RPMI7951 (cell line): ENCODE measurements around the gene NIPBL. TPM values are rescaled to one million over a fixed set of nuclear protein-coding genes. Genes with fewer than 3 reads are reported as not detected.
"Not testable (repeated sequence)": the region's sequence is repeated elsewhere in the genome, so short reads cannot be mapped to it uniquely, and the experiment has no call there.

Experiments
- DNase-seq: peaks from one replicate; pipeline ENCODE4 v3.0.0-alpha.2; 2012; ENCODE audit warnings: low read depth
- total RNA-seq: library from RNA; depleted of rRNA; stranded (reverse); fragments of >200 nt; shearing (Covaris generic); gene quantifications from 2 replicates; pipeline ENCODE4 v1.2.3, GENCODE V29; 2014; rRNA removed

Gene NIPBL, protein sequence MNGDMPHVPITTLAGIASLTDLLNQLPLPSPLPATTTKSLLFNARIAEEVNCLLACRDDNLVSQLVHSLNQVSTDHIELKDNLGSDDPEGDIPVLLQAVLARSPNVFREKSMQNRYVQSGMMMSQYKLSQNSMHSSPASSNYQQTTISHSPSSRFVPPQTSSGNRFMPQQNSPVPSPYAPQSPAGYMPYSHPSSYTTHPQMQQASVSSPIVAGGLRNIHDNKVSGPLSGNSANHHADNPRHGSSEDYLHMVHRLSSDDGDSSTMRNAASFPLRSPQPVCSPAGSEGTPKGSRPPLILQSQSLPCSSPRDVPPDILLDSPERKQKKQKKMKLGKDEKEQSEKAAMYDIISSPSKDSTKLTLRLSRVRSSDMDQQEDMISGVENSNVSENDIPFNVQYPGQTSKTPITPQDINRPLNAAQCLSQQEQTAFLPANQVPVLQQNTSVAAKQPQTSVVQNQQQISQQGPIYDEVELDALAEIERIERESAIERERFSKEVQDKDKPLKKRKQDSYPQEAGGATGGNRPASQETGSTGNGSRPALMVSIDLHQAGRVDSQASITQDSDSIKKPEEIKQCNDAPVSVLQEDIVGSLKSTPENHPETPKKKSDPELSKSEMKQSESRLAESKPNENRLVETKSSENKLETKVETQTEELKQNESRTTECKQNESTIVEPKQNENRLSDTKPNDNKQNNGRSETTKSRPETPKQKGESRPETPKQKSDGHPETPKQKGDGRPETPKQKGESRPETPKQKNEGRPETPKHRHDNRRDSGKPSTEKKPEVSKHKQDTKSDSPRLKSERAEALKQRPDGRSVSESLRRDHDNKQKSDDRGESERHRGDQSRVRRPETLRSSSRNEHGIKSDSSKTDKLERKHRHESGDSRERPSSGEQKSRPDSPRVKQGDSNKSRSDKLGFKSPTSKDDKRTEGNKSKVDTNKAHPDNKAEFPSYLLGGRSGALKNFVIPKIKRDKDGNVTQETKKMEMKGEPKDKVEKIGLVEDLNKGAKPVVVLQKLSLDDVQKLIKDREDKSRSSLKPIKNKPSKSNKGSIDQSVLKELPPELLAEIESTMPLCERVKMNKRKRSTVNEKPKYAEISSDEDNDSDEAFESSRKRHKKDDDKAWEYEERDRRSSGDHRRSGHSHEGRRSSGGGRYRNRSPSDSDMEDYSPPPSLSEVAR (N-terminal part only)
- 10.1 and 21.5 TPM in 2 replicates for total RNA-seq

DNA sequence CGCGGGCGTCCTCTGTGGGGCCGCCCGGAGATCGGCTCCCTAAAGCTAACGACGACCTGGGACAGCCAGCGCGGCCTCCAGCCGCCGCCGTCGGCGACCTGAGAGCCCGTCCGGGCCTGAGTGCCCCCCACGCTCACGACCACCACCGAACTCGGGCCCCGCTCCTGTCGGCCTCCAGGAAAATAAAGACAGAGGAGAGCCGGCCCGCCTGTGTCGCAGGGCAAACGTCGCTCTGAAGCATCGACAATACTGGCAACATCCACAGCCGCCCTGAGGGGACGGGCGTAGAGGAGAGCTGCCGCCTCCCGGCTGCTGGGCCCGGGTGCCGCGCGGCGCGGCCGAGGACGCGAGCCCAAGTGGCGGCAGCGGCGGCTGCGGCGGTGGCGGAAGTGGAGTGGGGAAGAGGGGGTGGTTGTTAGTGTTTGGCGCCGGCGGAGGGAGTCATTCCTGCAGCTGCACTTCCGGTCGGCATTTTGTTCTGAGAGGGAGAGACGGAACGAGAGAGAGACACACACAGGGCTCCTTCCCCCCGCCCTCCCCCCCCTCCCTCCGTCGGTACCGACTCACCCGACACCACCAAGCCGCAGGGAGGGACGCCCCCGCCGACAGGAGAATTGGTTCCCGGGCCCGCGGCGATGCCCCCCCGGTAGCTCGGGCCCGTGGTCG is at the start of gene NIPBL:
TSS of gene NIPBL (plus strand) at position 471 of the 666 bp plus-strand sequence. CDS start 76,928 bp downstream, outside the sequence.
- peak; percentile 94 for DNase-seq

DNA sequence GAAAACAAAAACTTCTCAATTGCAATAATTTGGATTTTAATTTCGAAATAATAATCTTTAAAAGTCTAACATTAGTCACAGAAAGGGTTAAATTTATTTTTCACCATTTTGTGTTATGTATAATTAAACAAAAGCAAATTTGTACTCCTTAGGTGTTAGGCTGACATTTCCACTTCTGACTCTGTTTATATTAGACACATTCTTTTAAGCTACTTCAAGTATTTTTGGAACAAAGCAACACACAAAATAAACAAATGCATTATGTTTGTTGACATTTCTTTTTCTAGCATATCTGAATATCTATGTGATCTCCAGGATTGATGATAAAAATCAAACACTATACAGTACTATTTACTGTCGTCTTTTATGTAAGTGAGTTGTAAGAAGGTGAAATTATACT is 44.3 kb upstream of the NIPBL start:
- DNase-seq: no peak

DNA sequence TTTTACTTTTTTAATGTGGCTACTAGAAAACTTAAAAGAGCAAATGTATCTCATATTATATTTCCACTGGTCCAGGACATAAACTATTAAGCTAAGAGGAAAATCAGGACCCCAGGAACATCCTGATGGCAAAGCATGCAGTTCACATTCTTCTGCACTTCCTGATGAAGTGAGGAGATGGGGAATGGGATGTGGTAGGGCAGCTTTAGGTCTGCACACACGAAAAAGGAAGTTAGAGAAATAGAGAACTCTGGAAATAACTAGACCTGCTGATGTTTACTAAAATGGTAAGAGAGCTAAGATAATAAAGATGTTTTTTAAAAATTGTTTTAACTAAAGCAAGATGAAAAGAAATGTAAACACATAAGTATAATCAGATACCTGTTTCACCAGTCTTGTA is 39.7 kb upstream of the NIPBL start:
- DNase-seq: no peak

DNA sequence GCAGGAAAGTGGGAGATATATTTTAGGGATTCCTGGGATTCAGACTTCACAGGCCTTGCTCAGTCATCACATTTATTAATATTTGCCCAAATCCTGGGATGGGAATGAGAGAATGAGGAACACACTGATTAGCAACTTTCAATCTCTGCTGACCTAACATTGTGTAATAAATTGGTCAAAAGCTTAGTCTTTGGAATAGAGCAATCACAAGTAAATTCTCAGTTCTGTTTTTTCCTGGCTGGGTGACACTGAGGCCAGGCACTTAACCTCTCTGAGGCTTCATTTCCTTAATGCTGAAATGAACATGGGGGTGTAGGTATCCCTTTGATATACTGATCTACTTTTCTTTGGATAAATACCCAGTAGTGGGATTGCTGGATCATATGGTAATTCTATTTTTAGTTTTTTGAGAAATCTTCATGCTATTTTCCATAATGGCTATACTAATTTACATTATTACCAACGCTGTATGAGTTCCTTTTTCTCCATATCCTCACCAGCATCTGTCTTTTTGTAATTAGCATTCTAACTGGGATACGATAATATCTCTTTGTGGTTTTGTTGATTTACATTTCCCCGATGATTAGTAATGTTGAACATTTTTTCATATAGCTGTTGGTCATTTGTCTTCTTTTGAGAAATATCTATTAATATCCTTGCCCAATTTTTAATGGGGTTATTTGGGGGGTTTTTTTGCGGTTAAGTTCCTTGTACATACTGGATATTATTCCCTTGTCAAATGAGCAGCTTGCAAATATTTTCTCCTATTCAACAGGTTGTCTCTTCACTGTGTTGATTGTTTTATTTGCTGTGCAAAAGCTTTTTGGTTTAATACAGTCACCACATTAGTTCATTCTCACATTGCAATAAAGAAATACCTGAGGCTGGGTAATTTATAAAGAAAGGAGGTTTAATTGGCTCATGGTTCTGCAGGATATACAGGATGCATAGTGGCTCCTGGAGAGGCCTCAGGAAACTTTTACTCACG is 36.8 kb upstream of the NIPBL start:
- DNase-seq: no peak

DNA sequence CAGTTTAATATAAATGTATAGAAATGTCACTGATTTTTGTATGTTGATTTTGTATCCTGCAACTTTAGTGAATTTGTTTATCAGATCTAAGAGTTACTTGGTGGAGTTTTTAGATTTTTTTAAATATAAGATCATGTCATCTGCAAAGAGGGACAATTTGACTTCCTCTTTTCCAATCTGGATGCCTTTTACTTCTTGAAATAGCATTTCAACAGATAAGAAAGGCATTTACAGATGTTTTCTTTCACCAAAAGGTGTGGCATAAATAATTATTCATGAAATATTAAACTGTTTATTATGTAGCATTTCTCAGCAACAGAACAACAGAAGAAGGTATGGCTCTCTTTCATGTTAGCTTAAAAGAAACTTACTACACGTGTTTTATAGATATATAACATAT is 34.9 kb upstream of the NIPBL start:
- DNase-seq: no peak

DNA sequence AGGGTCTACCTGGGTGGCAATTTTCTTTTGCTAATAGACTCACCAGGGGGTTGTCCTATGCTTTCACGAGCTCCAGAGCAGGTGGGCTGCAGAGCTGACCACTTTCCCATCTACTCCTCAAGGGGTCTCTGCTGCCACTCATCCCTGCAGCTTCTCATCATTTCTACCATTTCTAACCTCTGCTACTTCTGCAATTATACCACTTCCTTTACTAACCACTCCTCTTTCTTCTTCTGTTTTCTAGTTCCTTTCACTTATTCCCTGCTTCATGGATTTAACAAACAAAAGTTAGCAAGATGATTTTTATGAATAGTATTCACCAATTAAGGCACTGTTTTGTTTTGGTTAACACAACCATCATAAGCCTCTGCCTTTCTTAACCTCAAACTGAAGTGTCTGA is 34.5 kb upstream of the NIPBL start:
- DNase-seq: no peak

DNA sequence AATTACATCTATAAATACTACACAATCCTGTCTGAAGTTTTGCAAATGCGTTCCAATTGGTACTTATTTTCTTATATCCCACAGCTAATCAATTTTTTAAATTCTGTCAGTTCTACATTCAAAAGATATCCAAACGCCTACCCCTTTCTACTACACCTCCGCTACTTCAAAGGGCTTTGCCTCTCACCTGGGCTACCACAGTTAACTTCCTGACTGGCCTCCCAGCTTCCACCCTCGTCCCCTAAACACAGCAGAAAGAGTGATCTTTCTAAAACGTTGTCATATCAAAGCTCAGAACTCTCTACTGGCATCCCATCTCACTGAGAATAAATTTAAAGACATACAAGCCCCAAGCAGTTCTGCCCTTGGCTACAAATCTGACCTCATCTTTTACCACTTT is 32.3 kb upstream of the NIPBL start:
- DNase-seq: no peak

DNA sequence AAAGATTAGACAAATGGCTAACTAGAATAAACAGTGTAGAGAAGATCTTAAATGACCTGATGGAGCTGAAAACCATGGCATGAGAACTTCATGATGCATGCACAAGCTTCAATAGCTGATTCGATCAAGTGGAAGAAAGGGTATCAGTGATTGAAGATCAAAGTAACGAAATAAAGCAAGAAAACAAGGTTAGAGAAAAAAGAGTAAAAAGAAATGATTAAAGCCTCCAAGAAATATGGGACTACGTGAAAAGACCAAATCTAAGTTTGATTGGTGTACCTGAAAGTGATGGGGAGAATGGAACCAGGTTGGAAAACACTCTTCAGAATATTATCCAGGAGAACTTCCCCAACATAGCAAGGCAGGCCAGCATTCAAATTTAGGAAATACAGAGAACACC is 28.0 kb upstream of the NIPBL start:
- not testable (repeated sequence) for DNase-seq

DNA sequence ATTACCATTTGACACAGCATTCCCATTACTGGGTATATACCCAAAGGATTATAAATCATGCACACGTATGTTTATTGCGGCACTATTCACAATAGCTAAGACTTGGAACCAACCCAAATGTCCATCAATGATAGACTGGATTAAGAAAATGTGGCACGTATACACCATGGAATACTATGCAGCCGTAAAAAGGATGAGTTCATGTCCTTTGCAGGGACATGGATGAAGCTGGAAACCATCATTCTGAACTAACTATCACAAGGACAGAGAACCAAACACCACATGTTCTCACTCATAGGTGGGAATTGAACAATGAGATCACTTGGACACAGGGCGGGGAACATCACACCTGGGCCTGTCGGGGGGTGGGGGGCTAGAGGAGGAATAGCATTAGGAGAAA is 23.7 kb upstream of the NIPBL start:
- DNase-seq: not testable (repeated sequence)

DNA sequence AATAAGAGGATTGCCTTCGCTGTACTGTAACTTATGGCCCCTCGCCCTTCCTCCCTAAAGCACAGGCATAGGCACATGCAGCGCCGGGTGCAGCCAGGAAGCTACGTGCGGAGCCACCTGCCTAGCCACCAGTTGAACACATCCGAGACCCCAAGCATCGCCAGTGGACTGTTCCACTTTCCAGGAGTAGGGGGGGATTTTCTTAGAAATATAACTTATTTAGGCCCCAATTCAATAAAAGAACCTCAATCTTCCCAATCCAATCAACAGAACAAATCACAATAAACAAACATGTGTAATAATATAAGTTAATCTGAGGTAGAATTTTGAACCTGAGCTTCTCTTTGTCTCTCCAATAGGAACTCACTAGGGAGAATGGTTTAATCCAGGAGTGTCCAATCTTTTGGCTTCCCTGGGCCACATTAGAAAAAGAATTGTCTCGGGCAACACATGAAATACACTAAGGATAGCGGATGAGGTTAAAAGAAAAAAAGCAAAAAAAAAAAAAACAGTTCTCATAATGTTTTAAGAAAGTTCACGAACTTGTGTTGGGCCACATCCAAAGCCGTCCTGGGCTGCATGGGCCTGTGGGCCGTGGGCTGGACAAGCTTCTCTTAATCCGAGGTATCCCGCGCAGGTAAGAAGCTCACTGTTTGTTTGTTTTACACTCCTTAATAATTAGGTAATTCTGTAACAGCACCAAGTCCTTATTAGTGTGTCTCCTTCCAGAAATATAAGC is 22.0 kb upstream of the NIPBL start:
- no peak for DNase-seq

DNA sequence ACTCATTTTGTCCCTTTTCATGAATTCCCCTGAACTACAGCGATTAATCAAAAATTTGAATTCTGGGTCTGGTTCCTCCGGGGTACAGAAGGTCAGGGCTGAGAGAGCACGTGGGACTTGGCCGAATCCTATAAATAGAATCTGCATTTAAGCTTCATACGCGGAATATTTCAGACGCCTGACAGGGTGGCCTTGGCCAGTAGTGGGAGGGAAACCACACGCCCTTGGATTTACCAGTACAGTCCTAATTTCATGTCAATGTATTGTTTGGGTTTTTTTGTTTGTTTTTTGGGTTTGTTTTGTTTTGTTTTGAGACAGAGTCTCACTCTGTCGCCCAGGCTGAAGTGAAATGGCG is 21.5 kb upstream of the NIPBL start:
- DNase-seq: no peak

DNA sequence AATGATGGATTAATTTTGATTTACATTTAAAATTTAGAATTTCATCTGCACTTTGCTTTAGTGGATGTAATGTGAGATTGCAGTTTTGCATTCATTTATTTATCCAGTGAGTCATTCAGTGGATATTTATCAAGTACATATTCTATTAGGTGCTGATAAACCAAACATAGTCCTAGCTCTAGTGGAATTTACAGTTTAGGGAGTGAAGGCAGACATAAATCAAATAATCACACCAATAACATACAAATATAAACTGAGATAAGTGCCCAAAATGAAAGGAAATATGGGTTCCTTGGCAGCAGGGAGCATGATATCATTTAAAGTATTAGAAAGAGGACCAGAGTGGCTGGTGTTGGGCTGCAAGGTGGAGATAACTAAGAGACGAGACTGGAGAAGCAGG is 14.7 kb upstream of the NIPBL start:
- DNase-seq: no peak

DNA sequence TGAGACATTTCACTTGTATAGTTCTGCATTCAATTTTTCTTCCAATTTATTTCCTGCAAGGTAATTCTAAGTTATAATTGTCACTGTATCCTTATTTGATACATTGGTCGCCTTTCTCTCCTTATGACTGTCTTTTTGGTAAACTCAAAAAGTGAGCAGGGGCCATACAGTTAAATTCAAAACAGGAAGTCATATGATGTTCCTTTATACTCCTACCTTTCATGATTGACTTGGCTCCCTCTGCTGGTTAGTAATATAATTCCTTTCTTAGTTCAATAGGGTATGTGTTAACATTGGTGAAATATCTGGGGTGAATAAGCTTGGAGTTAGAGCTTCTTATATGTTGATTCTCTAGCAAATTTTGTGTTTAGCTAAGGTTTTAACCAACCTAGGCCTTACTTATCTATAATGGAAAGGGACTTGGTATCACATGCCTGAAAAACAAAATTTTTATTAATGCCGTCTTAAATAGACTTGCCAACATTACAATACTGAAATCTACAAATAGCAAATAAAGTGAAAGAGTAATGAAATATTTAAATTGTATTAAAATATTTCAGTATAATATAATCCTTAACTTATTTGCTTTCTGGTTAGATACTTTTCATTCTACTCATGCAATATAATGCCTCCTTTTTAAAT is 6.0 kb upstream of the NIPBL start:
- peak; percentile 61 for DNase-seq

DNA sequence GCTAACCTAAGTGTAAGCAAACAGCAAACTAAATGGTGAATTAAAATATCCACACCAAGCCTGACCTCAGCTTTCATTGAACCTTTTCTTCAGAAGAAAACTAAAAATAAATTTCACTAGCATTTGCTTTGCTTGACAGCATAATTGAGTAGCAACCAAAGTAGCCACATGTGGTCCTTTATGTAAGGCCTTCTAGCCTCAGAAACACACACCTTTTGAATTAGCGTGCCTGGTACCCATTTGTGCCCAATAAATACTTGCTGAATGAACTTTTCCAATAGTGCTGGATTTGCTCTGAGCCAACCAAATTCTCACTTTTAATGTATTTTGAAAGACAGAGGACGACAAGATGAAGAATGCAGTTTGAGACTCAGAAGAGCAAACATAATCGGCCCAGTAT is 2.1 kb upstream of the NIPBL start:
- DNase-seq: no peak

DNA sequence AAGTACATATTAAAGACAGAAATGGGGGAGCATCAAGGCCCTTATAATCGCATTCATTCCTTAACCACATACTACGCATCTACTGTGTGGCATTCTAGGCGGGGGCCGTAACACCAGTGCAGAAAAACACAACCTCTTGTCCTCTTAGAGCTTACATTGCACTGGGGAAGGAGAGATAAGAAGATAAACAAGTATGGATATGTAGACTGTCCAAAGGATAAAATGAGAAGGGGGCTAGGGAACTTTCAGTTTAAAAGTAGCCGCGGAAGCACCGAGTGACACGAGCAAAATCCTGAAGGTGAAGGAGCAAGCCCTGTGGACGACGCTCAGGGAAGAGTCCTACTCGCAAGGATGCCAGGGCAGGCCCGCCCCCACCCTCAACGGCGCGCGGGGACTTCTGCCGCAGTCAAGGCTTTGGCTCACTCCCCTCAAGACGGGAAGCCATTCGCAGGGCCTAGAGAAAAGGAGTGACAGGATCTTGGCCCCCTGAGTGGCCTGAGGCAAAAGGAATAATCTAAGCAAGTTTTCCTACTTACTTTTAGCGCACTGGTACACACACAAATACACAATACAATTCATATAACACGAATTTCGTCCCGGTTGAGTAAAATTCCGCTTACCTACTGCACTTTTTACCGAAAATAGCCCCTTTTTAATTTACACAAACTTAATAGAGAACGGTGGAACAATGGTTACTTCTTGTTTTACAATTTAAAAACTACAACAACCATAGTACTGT is 1.3 kb upstream of the NIPBL start:
- peak; percentile 57 for DNase-seq

DNA sequence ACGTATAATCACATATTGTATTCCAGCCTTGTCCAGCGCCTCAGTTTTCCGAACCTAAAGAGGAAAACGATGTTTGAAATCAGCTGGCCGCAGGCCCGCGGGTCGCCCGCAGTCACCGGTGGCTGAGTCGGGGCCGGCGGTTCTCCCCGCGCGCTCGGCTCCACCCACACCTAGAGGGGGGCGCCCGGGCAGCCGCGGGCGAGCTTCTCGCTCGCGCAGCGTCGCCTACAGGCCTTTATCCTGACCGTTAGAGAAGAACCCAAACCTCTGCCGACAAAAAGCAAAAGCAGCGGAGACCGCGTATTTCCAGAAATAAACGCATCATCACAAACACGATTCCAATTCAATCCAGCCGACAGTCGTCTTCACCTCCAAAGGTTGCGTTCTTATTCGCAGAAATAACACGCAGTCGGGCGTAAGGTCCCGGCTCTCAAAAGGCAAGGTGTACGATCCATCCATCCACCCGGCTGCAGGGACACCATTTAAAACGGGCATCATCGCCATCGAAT is 725 bp upstream of the NIPBL start:
- peak; percentile 74 for DNase-seq

DNA sequence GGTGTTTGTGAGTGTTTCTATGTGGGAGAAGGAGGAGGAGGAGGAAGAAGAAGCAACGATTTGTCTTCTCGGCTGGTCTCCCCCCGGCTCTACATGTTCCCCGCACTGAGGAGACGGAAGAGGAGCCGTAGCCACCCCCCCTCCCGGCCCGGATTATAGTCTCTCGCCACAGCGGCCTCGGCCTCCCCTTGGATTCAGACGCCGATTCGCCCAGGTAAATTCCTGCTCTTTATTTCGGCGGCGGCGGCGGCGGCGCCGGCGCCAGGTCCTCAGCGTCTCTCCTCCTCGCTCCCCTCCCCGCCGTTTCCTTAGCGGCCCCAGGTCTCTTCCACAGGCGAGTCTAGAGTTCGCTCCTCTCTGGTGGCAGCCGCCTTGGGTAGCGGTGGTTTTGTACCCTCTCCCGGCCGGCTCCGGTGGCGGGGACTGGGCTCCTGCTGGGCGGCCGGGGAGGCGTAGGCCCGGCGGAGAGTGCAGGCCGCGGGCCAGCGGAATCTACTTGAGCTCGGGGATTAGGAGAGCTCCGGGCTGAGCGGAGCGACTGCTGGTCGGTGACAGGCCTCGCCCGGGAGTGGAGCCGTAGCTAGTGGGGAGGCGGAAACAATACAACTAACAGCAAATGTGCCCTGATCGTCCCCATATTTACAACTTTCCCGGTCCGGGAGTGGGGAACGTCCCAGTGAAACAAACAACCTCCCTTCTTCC is 547 bp downstream of the NIPBL start:
- DNase-seq: peak; percentile 52
